SK-N-SH (cell line): ENCODE data around the gene SSBP1.
"Not testable (repeated sequence)": the region's sequence is repeated elsewhere in the genome, so short reads cannot be mapped to it uniquely, and the experiment has no call there.

Source experiments
- FOXJ3 ChIP-seq: sonication (generic); formaldehyde crosslinking; IDR thresholded peaks from 2 replicates; pipeline ENCODE4 v1.5.1; 2020; ENCODE audit warnings: mild to moderate bottlenecking, missing genetic modification reagents
- RFX5 ChIP-seq: IDR thresholded peaks from 2 replicates; pipeline ENCODE4 v1.6.1; 2012; ENCODE audit warnings: mild to moderate bottlenecking, improper control_type of control experiment, low read length
- TF ChIP-seq, protein P1 (sequence below): fragments of 200-600 bp; sonication (generic); IDR thresholded peaks from 2 replicates; pipeline ENCODE4 v1.6.1; 2017; ENCODE audit warnings: antibody characterized with exemption, mild to moderate bottlenecking, moderate library complexity

- TF ChIP-seq RFX5; FOXJ3 (CRISPR knock-in tag): not testable (repeated sequence)
- TF ChIP-seq, protein P1, sequence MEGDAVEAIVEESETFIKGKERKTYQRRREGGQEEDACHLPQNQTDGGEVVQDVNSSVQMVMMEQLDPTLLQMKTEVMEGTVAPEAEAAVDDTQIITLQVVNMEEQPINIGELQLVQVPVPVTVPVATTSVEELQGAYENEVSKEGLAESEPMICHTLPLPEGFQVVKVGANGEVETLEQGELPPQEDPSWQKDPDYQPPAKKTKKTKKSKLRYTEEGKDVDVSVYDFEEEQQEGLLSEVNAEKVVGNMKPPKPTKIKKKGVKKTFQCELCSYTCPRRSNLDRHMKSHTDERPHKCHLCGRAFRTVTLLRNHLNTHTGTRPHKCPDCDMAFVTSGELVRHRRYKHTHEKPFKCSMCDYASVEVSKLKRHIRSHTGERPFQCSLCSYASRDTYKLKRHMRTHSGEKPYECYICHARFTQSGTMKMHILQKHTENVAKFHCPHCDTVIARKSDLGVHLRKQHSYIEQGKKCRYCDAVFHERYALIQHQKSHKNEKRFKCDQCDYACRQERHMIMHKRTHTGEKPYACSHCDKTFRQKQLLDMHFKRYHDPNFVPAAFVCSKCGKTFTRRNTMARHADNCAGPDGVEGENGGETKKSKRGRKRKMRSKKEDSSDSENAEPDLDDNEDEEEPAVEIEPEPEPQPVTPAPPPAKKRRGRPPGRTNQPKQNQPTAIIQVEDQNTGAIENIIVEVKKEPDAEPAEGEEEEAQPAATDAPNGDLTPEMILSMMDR = not testable (repeated sequence)
These were observed 32.0 kb downstream of the SSBP1 start for GRCh38 chr7:141770083-141770583.
